Stimulated activated CD8-positive, alpha-beta memory T cell treated with anti-CD3 and anti-CD28 coated beads, Interleukin-7, amount 100 ng/mL, for 24 hours (primary cell): ENCODE data around the gene TLR8.
"Not testable (repeated sequence)": the region's sequence is repeated elsewhere in the genome, so short reads cannot be mapped to it uniquely, and the experiment has no call there.

Experiments used
- DNase-seq: peaks from one replicate; pipeline ENCODE4 v3.0.0-alpha.2; 2020; ENCODE audit warnings: low read depth

The TLR8 gene

DNA sequence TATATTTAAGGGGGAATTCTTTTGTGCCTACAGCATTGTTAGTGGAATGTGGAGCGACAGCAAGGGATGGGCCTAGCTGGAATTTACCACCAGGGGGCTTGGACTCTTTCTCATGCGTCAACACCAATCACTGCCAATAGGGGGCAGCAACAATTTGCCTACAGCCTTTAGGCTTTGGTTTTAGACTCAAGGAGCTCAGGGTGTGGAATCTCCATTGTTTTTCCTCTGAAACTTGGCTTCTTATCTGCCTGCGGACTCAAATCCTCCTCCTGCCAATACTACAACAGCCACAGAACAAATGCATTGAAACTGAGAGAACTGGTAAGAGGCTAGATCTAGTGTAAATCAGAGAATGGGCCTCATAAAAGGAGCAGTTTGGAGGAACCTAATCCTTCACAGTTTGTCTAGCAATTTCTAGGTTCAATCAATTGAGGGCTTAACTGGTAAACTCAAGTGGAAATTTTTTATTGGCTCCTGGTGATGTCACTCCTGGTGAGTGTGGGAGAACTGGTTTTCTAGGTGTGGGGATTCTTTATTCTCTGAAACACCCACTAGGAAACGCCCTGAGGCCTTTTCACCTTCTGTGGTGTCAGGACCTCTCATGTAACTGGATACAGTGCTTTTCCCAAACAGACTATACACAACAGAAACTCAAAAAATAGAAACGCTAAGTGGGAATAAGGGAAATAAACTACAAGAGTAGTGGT lies 40.6 kb downstream of the TLR8 start:
- no peak for DNase-seq

DNA sequence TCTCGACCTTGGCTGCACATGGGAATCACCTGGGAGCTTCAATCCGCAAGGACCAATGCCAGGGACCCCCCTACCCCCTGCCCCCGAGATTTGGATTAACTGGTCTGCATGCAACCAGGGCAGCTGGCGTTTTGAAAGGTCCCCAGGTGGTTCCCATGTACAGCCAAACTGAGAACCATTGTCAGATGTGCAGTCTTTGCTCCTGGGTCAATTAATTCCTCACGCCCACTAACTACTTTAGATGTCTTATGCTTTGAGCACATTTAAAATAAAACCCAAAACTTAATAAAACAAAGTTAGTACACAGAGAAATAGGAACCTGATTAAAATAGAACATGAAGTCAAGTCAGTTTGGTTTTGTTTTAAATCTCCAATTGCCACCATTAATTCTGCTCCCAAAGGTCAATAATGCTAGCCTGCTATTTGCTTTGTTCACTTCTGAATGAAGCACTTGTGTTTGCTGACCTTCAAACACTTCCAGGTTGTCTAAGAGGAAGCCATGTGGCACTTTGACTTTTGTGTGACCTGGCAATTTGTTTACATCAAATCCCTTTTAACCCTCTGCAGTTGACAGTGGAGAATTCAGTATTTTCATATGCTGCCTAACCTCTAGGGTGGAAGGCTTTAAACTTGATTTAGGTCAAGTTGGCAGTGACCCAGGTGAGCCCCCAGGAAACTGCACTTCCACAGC lies 41.3 kb downstream of the TLR8 start:
- DNase-seq: no peak

DNA sequence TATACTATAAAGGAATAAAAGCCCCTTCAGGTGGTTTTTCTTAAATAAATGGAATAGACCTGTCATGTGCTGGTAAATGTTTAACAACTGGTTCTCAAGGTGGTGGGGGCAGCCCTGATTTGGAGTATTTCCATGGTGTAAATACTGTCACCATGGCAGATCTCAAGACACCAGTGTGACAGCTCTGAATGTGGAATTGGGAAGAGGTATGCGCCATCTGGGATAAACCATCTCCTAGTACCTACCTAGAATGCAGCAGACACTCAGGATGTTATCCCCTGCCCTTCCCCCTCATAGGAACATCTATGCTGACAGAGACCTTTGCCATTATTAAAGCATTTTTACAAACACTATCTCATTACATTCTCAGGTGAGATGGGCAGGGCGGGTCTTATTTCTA lies 42.1 kb downstream of the TLR8 start:
- DNase-seq: no peak

DNA sequence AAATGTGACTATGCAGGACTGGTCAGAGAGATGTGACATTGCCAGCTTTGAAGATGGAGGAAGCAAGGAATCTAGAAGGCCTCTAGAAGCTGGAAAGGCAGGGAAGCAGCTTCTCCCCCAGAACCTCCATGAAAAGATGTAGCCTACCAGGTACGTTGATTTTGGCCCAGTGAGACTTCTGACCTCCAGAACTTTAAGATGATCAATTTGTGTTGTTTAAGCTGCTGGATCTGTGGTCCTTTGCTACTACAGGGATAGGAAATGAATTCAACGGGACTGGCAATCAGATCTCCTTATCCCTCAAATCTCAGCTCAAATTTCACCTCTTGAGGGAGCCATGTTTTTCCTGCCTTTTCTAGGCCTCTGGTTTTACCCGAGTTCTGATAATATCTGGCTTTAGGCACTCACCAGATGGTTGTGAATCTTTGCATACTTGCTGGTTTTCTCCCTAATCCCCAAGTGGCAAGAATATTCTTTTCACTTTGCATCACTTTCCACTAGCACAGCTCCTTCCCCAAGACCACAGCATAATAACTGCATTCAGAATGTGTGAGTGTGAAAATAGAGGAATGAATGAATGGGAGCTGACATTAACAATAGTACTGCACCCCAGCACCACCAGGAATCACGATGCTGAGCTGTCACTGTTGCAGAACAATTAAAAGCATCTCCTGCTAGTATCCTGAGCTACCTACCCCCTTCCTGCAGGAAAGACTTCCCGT lies 42.9 kb downstream of the TLR8 start:
- no peak for DNase-seq

DNA sequence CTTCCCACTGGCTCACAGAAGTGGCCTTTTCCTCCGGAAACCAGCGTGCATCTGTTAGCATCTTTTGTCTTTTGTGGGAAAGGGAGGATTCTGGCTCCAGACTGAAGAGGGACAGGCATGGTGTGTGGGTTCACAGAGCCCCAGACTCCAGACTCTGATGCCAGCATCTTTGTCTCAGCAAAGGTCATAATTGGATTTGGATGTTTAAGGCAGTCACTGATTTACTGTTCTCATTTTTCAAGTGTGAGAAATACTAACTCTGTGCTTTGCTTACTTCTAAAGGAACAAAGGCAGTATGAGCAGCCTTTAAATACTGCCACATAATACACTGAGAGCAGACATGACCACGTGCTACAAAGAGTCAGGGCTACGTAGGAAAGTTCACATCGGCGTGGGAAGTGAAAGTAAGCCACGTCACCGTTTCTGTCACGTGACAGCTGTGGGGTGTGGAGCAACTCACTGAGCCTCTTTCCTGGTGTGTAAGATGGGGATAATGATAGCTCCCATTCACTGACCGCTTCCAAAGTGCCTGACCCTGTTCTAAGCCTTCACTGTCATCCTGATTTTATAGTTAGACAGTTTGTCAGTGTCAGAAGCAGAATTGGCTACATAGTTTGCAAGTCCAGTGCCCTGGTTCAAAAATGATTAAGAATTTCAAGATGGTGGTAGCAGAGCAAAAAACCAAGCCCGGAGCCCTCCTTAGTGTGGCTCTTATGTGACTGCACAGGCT lies 43.7 kb downstream of the TLR8 start:
- DNase-seq: peak; percentile 75

DNA sequence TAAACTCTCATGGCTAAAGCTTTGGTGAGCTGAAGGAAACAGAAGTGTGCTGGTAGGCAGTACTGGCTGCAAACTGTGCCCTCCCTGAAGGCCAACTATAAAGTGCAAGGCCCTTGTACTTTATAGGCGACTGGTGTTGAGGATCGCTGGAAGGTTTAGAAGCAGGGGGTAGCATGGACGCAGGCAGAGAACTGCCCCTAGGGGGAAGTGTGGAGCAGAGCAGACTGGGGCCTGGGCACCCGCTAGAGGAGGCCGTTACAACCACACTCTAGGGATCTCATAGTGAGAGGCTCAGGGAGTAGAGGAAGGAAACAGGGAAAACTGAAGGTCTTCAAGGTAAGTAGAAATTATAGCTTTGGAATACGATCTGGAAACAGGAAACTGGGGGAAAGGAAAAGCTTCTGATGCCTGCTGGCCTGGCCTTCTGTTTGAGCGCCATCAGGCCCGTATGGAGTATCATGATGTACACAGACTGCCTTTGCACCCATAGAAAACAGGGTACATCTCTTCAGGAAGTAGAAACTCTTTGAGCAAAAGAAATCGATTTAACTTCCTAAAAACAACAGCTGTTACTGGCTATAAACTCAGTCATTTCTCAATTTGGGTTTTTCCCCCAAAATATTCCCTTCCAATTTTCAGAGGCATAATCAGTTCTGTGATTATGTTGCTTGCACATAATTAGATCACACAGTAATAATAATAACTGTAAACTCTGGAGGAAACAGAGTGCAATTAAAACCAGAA lies 44.6 kb downstream of the TLR8 start:
- no peak for DNase-seq

DNA sequence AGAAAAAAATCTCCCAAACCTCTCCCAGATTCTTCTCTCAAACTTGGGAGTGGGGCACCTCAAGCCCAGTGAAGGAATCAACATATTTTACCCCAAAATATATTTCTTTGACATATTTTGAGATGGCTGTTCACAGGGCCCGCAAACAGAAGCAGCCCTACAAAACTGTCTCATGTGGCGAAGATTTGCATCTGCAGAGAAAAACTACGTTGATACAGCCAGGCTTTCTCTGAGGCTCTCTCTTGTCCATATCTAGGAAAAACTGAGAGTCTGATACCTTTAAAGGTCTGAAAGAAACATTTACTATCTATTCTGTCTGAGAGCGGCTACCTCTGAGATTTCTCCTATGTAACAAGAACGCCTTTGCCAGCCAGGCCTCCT lies 45.2 kb downstream of the TLR8 start:
- no peak for DNase-seq

DNA sequence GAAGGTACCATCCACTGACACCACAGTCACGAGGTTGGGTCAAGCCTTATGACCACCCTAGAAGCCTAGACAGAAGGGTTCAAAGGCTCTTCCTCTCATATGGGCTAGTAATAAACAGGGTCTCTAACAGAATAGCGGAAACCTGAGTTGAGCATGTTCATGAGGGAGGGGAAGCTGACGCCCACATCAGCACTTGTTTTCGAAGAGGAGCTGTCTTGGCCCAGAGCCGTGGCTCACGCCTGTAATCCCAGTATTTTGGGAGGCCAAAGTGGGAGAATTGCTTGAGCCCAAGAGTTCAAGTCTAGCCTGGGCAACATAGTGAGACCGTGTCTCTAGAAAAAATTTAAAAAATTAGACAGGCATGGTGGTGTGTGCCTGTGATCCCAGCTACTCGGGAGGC lies 47.0 kb downstream of the TLR8 start:
- no peak for DNase-seq

DNA sequence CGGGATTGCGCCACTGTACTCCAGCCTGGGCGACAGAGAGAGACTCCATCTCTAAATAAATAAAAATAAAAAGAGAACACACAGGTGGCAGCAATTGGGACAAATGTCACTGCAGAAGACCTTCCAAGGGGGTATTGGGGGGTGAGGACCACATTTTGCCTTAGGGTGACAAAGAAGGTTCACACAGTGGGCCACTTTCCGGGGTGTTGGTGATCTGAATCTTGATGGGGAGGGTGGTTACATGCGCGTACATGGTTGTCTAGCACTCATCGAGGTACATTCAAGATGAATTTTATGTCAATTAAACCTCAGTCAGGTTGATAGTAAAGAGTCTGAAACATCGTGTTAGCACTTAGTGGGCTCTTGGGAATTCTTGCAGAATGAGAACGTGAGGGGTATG lies 48.0 kb downstream of the TLR8 start:
- DNase-seq: no peak

DNA sequence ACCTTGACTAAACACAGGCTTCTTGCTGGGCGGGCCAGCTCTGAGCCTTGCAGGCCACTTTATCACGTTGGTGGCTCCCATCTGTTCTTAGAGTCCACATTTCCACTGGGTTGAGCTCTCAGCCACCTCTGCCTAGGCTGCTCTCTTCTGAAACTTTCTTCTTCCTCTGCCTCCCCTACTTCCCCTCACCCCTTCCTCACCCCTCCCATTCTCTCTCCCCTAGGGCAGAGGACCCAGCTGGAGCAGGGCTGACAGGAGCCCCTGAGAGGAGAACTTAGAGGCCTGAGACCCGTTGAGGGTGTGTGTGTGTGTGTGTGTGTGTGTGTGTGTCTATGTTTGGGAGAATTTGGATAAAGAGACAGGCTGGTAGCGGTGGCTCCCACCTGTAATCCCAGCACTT lies 48.6 kb downstream of the TLR8 start:
- no peak for DNase-seq

DNA sequence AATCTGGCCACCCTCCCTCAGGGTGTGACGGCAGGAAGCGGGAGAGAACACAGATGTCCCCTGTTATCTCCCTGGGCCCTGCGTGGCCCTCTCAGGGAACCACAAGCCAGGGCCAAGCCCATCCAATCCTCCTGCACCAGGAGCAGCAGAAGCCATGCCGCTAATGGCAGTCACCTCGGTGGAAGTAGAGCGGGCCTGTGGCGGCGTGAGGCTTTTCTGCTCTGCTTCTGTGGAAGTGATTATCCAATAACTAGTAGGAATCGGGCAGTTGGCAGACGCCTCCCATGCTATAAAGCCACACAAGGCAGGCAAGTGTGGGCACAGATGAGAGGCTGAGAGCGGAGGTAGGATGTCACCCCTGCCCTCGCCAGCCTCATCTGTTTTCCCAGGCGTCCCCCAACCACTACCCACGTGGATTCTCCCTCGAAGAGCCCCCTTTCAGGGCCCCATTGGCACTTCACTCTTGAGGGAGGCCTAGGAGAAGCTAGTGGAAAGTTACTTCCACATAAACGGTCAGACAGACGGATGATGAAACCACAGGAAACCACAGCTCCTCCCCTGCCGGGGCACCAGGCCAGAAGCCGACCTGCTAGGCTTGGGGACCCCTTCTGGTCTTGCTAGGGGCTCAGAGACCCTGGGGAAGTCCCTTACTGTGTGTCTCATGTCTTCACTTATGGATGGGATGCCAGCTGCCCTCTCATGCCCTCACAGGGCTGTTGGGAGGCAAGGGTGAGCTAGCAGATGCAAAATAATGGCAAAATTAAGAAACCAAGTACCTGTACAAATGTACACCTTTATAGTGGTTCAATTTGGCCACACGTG lies 49.7 kb downstream of the TLR8 start:
- DNase-seq: no peak

DNA sequence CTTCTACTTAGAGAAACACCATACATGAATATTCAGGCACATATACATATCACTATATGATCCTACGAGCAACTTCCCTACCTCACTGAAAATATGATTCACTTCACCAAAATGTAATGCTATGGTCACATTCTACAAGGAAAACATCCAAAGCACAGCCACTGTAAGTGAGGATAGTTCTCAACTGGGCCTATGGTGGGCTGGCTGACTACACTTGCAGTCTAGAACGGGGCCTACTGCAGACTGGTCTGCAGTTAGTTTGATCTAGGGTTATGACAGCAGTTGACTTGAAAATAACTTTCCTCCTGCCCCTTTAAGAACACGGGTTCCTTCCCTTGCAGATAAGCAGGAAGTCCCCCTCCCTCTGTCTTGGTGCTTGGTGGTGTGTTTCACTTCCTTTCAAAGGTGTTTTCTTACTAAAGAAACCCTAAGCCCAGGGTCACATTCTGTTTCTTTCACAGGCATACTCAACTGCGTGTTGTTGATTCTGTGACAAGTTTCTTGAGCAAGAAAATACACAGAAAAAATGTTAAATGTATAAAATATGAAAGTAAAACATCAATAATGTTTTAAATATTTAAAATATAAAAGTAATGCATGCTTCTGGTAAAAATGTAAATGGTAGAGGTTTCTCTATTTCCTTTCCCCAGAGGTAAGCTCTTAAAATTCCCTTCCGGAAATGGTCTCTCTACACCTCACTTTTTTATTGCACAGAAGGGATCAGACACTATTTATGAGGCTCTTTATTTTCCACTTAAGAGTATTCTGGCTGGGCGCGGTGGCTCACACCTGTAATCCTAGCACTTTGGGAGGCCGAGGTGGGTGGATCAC lies 50.5 kb downstream of the TLR8 start:
- DNase-seq: no peak

DNA sequence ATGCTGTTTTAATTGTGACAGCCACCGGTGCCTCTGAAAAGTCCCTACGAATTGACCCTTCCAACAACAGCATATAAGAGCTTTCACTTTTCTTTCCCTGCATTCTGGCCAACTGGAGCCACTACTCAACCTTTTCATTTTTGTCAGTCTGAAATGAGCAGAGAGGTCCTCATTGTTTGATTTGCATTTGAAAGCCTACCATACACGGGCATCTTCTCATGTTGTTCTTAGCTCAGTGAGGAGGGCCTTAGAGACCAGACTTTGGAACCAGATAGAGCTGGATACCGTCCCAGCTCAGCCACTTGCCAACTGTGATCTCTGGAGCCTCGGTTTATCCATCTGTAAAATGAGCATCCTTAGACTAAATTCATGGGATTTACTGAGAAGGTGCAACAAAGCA lies 51.6 kb downstream of the TLR8 start:
- DNase-seq: no peak

DNA sequence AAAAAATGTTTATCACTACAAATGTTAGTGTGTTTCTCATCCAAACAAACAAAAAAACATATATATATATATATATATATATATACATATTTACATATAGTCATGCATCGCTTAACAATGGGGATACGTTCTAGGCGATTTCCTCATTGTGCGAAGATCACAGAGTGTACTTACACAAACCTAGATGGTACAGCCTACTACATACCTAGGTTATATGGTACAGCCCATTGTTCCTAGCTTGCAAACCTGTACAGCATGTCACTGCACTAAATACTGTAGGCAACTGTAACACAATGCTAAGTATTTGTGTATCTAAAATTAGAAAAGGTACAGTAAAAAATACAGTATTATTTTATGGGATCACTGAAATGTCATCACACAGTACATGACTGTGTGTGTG lies 52.0 kb downstream of the TLR8 start:
- no peak for DNase-seq

DNA sequence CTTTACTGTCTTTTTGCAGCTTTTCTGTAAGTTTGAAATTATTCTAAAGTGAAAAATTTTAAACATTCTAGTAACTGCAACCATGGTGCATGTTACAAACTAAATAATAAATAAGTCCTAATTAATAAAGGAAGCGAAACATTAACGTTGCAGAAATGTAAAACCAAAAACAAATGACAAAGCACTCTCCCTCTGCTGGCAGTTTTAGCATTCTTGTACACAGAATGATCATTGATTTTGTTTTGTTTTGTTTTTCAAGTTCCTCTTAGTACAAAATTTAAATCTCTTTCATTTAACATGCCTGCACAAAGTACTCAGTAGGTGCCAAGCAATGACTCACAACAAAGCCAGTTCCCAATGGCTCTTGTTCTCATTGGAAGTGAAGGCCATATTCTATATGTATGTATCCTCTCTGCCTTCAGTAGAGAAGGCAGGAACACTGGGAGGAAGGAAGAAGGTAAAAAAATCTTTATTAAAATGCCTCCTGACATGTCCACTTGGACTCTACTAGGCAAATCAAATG lies 54.8 kb downstream of the TLR8 start:
- no peak for DNase-seq

DNA sequence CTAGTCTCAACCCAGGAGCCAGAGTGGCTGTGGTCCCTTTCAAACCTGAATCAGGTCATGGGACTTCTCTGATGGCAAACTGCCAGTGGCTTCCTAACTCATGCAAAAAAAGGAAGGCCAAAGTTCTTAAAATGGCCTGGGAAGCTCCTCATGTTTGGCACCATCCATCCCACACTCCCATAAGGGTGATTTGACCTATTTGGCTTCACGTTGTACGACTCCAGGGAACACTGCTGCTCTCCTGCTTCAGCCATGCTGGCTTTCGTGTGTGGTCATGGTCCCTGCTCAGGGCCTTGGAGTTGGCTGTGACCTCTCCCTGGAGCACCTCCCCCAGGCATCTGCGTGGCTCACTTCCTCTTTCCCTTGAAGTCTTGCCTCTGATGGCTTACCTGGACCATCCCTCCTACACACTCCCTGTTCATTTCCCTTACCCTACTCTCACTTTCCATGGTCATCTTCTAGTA lies 55.7 kb downstream of the TLR8 start:
- DNase-seq: no peak

DNA sequence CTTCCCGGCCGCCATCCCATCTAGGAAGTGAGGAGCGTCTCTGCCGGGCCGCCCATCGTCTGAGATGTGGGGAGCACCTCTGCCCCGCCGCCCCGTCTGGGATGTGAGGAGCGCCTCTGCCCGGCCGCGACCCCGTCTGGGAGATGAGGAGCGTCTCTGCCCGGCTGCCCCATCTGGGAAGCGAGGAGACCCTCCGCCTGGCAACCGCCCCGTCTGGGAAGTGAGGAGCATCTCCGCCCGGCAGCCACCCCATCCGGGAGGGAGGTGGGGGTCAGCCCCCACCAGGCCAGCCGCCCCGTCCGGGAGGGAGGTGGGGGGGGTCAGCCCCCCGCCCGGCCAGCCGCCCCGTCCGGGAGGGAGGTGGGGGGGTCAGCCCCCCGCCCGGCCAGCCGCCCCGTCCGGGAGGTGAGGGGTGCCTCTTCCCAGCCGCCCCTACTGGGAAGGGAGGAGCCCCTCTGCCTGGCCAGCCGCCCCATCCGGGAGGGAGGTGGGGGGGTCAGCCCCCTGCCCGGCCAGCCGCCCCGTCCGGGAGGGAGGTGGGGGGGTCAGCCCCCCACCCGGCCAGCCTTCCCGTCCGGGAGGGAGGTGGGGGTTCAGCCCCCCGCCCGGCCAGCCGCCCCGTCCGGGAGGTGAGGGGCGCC lies 56.9 kb downstream of the TLR8 start:
- DNase-seq: not testable (repeated sequence)

DNA sequence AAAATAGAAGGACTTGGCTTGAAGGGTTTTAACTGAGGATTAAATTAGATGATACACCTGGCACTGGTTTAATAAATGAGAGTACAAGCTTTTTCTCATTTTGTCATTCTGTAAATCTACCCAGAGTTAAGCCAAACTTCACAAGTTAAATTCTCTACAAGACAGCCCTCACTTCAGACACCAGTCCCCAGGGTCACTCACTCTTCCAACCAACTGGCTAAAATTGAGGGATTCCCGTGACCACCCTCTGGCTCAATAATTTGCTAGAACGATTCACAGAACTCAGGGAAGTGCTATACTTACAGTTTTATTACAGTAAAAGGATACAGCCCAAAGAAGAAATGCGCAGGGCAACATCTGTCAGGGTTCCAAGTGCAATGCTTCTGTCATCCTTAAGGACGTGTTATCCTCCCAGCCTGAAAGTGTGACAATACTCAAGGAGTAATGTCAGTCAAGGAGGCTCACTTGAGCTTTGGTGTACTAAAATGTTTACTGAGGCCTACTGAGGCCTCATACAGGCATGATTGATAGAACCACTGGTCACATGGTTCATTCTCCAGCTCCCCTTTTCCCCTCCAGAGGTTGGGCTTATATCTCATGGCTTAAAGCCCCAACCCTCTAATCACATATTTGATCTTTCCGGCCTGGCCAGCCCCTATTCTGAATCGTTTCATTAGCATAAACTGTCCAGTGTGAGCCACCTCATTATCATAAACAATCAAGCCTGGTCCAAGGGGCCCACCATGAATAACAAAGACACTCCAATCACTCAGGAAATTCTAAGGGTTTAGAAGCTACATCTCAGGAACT lies 58.9 kb downstream of the TLR8 start:
- DNase-seq: no peak
